Ishikawa (cell line): ENCODE data around the gene GALNT6.
A peak's percentile ranks its signal among the peaks of the same experiment; 100 is the strongest.

ENCODE experiments used
- CEBPB ChIP-seq: IDR thresholded peaks from 2 replicates; pipeline ENCODE4 v1.6.1; 2012
- CREB1 ChIP-seq: IDR thresholded peaks from 2 replicates; pipeline ENCODE4 v1.6.1; 2012; ENCODE audit warnings: low read depth
- EGR1 ChIP-seq: IDR thresholded peaks from 2 replicates; pipeline ENCODE4 v1.6.1; 2012
- EP300 ChIP-seq: IDR thresholded peaks from 2 replicates; pipeline ENCODE4 v1.6.1; 2012; ENCODE audit warnings: borderline replicate concordance
- FOXM1 ChIP-seq: IDR thresholded peaks from 2 replicates; pipeline ENCODE4 v1.6.1; 2012; ENCODE audit warnings: low read depth, borderline replicate concordance
- MAX ChIP-seq: IDR thresholded peaks from 2 replicates; pipeline ENCODE4 v1.6.1; 2012
- NFIC ChIP-seq: IDR thresholded peaks from 2 replicates; pipeline ENCODE4 v1.6.1; 2012
- RAD21 ChIP-seq: IDR thresholded peaks from 2 replicates; pipeline ENCODE4 v1.6.1; 2012; ENCODE audit warnings: low read depth
- REST ChIP-seq: IDR thresholded peaks from 2 replicates; pipeline ENCODE4 v1.6.1; 2012; ENCODE audit warnings: low read depth, mild to moderate bottlenecking
- TAF1 ChIP-seq: IDR thresholded peaks from 2 replicates; pipeline ENCODE4 v1.6.1; 2012; ENCODE audit warnings: low read depth, mild to moderate bottlenecking
- TCF12 ChIP-seq: IDR thresholded peaks from 2 replicates; pipeline ENCODE4 v1.6.1; 2012; ENCODE audit warnings: low read depth
- TEAD4 ChIP-seq: IDR thresholded peaks from 2 replicates; pipeline ENCODE4 v1.6.1; 2012
- USF1 ChIP-seq: IDR thresholded peaks from 2 replicates; pipeline ENCODE4 v1.6.1; 2012
- YY1 ChIP-seq: IDR thresholded peaks from 2 replicates; pipeline ENCODE4 v1.6.1; 2012; ENCODE audit warnings: low read depth
- ZBTB7A ChIP-seq: IDR thresholded peaks from 2 replicates; pipeline ENCODE4 v1.6.1; 2012; ENCODE audit warnings: low read depth

GALNT6 gene

GRCh38 chr12:51397670-51398069 lies 6.5 kb upstream of the GALNT6 start:
- TF ChIP-seq USF1: no peak
- TF ChIP-seq REST: no peak
- no peak for TF ChIP-seq CREB1
- TF ChIP-seq FOXM1: no peak
- TF ChIP-seq EP300: no peak
- no peak for TF ChIP-seq TAF1
- no peak for TF ChIP-seq TCF12
- TF ChIP-seq YY1: no peak

GRCh38 chr12:51395283-51396230 lies 4.4 kb upstream of the GALNT6 start:
- TF ChIP-seq CREB1 (no peak), RAD21 (no peak)

- TF ChIP-seq RAD21: no peak
These were observed 2.7 kb upstream of the GALNT6 start for GRCh38 chr12:51393676-51394545.

- no peak for TF ChIP-seq EP300
- TF ChIP-seq NFIC: no peak
- TF ChIP-seq TEAD4: no peak
- TF ChIP-seq MAX: no peak
- no peak for TF ChIP-seq ZBTB7A
These were observed 1.5 kb upstream of the GALNT6 start for GRCh38 chr12:51392556-51393237.

- TF ChIP-seq TEAD4 (peak; percentile 47; the same call in 1 of the 2 replicates), TAF1 (no peak), CREB1 (no peak), MAX (peak; percentile 37)
These were observed 319 bp downstream of the GALNT6 start for GRCh38 chr12:51390891-51391282.

GRCh38 chr12:51390457-51390856 lies 749 bp downstream of the GALNT6 start:
- TF ChIP-seq EP300: no peak
- no peak for TF ChIP-seq FOXM1
- TF ChIP-seq EGR1: no peak
- no peak for TF ChIP-seq NFIC
- no peak for TF ChIP-seq TEAD4
- no peak for TF ChIP-seq ZBTB7A
- TF ChIP-seq CREB1: no peak
- no peak for TF ChIP-seq TAF1
- TF ChIP-seq TCF12: no peak
- TF ChIP-seq CEBPB: no peak
- no peak for TF ChIP-seq REST
- TF ChIP-seq USF1: no peak
- TF ChIP-seq MAX: no peak
- no peak for TF ChIP-seq YY1
